GM19351 (cell line): Measurements from ENCODE around the gene PRSS33.

Source experiments
- ATAC-seq: cut with Tn5 transposase; IDR thresholded peaks from one replicate; pipeline ENCODE4 v1.9.1; 2021; ENCODE audit warnings: mild to moderate bottlenecking, moderate library complexity; ENCODE audit not compliant: unreplicated experiment

The PRSS33 gene

DNA sequence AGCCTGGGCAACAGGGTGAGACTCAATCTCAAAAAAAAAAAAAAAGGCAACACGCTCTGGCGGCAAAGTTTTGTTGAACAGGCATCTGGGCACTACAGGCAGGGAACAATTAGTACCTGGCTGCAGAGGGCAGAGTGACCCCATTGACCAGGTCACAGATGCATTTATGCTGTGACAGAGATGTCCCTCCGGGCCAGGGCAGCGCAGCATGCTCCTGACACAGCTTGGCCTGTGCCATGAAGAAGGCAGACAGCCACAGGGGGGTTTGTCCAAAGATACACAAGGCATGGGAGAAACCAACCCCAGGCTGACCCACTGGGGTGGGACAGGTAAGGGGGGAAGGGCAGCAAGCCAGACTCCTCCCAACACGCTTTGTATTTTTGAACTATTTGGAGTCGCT lies 42.6 kb downstream of the PRSS33 start:
- no peak for ATAC-seq

DNA sequence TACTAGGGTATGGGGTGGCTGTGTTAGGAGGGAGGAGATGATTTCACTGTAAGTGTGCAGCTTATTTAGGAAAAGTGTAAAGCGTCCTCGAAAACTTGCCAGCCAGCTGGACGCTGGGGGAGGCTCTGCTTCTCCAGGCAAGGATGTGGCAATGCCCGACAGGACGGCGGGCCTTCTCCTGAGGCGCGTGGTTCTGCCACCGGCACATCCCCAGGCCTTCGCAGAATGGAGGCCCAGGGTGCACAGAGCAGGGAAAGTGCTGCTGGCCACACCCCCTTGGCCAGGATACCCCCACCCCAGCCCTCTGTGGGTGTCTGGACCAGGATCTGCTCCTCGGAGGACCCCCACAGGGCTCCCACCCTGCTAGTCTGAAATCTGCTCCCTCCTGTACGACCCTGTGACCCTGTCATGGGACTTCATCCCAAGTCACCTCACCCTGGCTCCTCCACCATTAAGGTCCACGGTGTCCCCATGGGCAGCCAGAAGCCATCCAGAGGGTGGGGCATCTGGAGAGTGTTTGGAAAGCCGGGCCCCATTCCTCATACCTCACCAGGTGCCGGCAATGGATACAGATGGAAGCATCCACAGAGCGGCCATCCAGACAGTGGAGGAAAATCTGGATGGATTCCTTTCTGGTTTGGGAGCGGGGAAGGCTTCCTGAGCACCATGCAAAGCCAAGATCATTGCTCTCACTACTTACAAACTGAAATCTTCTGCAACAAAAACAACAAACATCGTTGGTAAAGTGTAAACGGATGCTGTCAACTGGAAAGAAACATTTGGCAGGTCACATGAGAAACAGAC lies 44.2 kb downstream of the PRSS33 start:
- no peak for ATAC-seq

DNA sequence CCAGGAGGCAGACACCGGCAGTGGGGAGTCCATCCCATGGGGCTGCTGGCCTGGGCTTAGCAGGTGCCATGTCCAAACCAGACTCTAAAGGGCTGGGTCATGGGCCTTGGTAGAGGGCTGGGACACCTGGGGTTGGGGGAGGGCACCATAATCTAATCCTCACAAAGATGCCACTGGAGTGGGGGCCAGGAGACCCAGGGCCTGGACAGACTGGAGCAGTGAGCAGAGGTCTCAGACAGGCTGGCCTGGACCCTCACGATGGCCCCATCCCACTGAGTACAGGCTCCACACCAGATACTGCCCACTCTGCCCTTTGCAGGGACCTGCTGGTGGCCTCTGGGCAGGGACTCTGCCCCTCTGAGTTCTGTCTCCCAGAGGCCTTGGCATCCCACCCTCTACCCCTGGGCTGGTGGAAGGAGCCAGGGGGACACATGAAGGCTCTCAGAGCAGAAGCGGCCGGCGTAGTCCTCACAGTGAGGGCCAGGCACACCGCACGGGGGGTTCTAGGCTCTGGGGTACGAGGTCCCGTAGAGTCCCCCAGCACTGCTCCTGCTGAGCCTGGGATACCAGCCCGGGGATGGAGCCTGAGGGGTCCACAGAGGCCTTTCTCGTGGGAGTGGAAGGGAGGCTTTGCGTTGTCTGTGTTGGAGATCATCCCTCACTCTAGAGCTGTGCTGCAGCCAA lies 44.9 kb downstream of the PRSS33 start:
- no peak for ATAC-seq

DNA sequence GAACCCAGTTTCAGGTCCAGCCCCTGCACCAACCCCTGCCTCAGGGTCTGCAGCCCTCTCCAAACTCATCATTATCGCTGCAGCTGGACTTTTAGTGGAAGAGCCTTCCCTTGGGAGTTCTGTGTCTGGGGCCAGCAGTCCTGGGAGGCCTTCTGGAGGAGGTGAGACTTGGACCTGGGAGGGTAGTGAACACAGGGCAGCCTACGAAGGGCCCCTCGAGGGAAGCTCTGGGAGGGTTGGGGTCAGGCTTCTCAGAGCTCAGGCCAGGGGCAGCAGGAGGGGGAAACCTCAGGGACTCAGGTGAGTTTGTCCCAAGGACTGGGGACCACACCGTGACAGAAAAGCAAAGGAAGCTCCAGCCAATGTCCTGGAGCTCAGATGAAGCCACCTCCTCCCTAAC lies 46.2 kb downstream of the PRSS33 start:
- no peak for ATAC-seq

DNA sequence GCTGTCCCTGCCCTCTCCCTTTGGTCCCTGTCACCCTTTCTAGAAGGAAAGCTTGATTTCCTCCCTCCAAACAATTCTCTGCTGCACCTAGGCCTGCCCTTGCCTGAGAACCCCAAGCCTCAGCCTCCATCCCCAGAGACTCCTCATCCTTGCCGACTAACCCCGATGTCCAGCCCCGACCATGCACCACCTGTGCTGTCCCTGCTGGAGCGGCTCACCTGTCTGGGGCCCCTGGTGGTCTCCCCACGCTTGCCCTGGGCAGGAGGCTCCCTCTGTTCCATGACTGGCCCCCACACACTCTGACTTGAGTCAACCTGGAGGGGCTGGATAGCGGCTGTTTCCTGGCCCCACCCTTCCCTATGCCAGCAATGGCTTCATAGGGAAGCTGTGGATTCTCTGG lies 46.9 kb downstream of the PRSS33 start:
- ATAC-seq: no peak

DNA sequence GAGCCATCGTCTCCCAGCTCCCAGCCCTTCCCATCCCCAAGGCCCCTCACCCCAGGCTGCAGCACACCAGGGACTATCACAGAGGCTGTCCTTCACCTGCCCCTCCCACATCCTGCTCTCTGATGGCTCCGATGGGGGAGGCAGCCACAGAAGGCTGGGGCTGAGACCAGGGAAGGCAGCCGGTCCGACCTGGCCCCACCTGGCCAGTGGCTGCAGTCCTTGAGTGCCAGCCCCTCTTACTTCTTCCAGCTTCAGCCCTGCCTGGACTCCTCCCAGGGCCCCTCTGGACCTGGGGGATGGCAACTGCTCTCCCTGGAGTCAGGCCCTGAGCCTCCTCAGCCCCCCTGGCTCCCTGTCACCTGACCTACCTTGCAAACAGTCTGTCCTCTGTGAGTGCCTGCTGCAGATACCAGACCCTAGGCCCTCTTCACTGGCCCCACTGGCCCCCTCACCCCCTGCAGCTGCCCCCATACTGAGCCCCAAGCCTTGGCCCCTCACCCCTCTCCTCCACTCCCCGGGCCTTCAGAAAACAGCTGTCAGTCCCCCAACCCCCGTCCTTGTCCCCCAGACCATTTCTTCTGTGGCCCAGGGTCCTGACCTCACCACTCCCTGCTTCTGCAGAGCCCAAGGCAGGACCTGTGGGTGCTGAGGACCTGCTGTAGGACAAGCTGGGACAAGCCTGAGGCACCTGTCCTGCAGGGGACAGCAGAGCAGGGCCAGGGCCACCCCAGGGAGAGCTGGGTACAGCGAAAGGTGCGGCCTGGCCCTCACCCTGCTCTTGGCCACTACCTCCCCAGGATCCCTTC lies 47.5 kb downstream of the PRSS33 start:
- no peak for ATAC-seq

DNA sequence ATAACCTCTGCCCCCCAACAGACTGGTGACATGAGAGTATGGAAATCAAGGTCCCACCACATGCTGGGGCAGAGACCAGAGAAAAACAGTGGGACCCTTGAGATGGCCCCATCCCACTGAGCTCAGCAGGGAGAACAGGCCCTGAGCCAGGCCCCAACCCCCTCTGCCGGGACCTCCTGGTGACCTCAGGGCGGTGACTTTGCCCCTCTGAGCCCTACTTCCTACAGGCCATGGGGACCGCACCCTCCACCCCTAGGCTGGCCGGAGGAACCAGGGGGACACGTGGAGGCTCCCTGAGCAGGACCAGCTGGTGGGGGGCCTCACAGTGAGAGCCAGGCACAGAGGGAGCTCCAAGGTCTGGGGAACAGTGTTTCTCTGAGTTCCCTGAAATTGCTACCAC lies 48.7 kb downstream of the PRSS33 start:
- ATAC-seq: no peak

DNA sequence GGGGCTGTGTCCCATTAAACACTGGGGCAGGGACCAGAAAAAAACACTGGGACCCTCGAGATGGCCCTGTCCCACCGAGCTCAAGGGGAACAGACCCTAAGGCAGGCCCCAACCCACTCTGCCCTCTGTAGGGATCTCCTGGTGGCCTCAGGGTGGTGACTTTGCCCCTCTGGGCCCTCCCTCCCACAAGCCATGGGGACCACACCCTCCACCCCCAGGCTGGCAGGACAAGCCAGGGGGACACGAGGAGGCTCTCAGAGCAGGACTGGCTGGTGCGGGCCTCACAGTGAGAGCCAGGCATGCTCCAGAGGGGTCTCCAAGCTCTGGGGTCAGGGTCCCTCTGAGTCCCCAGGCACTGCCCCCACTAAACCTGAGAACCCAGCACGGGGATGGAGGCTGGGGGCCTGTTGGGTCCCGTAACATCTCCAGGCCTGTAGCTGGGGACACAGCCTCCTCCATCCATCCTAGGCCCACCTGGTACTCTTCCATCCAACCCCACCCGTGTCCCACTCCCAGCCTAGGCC lies 49.4 kb downstream of the PRSS33 start:
- ATAC-seq: no peak

DNA sequence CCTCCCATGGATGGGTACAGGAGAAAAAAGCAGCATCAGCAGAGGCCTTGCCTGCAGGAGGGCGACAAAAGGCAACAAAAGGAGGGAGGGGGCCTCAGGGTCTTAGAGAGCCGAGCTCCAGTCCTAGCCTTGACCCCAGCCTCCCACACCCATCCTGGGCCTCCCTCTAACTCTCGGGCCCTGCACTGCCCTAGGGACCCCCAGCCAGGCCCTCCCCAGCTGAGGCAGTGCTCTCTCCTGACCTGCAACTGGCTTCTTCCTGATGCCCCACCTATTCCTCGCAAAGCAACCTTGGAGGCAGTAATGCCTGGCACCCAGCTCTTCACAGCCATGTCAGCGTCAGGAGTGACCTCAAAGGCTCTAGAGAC lies 50.1 kb downstream of the PRSS33 start:
- no peak for ATAC-seq

DNA sequence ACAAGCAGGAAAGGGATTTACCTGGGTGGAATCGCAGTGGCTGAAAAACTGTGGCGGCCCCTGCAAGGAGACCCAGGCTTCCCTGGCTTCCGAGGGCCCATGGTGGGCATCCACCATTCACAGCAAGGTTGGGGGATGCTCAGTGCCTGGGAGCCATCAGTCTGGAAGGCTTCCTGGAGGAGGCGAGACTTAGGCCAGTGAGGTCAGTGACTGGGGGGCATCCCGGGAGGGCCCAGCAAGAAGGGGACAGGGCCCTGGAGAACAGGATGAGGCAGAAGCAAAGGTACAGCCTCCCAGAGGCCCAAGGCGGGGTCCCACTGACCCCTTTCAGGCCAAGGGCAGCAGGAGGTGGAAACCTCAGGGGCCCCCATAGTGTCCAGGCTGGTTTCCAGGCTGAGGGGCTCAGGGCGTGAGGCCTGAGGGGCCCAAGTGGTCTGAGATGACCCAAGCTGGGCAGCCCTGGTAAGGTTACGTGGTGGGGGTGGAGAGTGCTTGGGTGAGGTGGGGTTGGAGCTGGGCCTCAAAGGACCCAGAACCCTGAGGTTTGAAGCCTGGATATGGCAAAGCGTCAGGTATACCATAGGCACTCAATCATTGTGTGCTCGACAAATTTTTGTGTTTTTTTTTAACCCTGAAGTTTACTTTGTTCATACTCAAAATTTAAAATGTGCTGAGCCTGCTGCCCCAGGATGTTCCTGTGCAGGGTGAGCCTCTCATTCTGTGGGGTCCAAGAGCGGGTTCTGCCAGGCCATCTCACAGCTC lies 50.7 kb downstream of the PRSS33 start:
- ATAC-seq: no peak

DNA sequence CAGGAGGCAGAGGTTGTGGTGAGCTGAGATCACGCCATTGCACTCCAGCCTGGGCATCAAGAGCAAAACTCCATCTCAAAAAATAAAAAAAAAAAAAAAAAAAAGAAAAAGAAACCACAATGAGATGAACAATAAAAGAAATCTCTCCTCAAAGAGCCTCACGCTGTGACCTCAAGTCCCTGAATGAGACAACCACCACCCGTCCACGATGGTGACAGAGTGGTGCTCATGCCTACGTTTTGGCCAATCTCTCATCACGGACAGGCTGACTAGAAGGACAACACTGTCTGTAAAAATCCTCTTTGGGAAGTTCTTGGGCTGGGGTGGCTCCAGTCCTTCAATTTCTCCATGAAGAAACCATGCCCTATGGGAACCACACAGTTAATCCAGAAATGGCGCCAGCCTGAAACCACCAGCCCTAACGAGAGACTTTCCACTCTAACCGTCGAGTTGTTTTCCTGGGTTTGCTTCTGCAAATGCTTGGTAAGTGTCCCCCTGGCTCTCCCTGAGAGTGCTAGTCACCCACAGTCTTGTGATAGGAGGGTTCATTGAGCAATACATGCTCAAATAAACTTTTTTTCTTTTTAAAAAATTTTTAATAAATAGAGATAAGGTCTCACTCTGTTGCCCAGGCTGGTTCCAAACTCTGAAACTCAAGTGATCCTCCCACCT lies 52.4 kb downstream of the PRSS33 start:
- ATAC-seq: no peak
